Skeletal muscle cell (primary cell): ENCODE results near the gene GPRC5D.

Experiments used
- DNase-seq: peaks from one replicate; pipeline ENCODE4 v3.0.0-alpha.2; 2010; ENCODE audit warnings: low read depth
- H3K4me3 ChIP-seq: 2 replicates; pipeline ENCODE4 v1.5.1; 2011; ENCODE audit warnings: low read depth, mild to moderate bottlenecking, control low read depth, low read length, moderate library complexity

Gene GPRC5D

GRCh38 chr12:12893438-12893837 is 58.5 kb downstream of the GPRC5D start:
- DNase-seq = no peak
- no peak overlapping the region for H3K4me3 ChIP-seq

GRCh38 chr12:12892681-12893141 is 59.3 kb downstream of the GPRC5D start:
- H3K4me3 ChIP-seq = no peak overlapping the region
- no peak for DNase-seq

- DNase-seq = no peak
- H3K4me3 ChIP-seq = peak overlapping the region; percentile 50
Measured at GRCh38 chr12:12891881-12892355, 60.1 kb downstream of the GPRC5D start.

GRCh38 chr12:12891080-12891880 is 60.7 kb downstream of the GPRC5D start, which contains the start of gene GPRC5A:
TSS of gene GPRC5A (plus strand) at chr12:12891562. CDS start at chr12:12908250, 16,688 bp downstream.
- no peak for DNase-seq
- peak within 1 kb of the TSS; percentile 50 for H3K4me3 ChIP-seq
